HG03097 (cell line): ENCODE results near the gene RMDN2.

Experiments
- ATAC-seq: cut with Tn5 transposase; IDR thresholded peaks from one replicate; pipeline ENCODE4 v1.9.1; 2021; ENCODE audit not compliant: unreplicated experiment, low FRiP score

Gene RMDN2

GRCh38 chr2:37896319-37896718 is 28.8 kb upstream of the RMDN2 start:
- ATAC-seq, result no peak

- no peak for ATAC-seq
Measured at GRCh38 chr2:37897511-37897910, 27.6 kb upstream of the RMDN2 start.

GRCh38 chr2:37898448-37898847 is 26.6 kb upstream of the RMDN2 start:
- ATAC-seq, result no peak

GRCh38 chr2:37902991-37903390 is 22.1 kb upstream of the RMDN2 start:
- no peak for ATAC-seq

- ATAC-seq, result no peak
Measured at GRCh38 chr2:37904425-37904824, 20.7 kb upstream of the RMDN2 start.

- no peak for ATAC-seq
Measured at GRCh38 chr2:37904993-37905392, 20.1 kb upstream of the RMDN2 start.

GRCh38 chr2:37906131-37906530 is 19.0 kb upstream of the RMDN2 start:
- no peak for ATAC-seq

- ATAC-seq, result no peak
Measured at GRCh38 chr2:37907501-37908225, 17.4 kb upstream of the RMDN2 start.

GRCh38 chr2:37911296-37911873 is 13.7 kb upstream of the RMDN2 start:
- no peak for ATAC-seq

- no peak for ATAC-seq
Measured at GRCh38 chr2:37912056-37912455, 13.0 kb upstream of the RMDN2 start.

GRCh38 chr2:37912616-37913015 is 12.5 kb upstream of the RMDN2 start:
- ATAC-seq, result no peak

GRCh38 chr2:37914340-37914739 is 10.7 kb upstream of the RMDN2 start:
- ATAC-seq, result no peak

- ATAC-seq, result no peak
Measured at GRCh38 chr2:37915773-37916172, 9.3 kb upstream of the RMDN2 start.

GRCh38 chr2:37916512-37917082 is 8.5 kb upstream of the RMDN2 start:
- no peak for ATAC-seq

- no peak for ATAC-seq
Measured at GRCh38 chr2:37917281-37918228, 7.5 kb upstream of the RMDN2 start.

- no peak for ATAC-seq
Measured at GRCh38 chr2:37918742-37919186, 6.3 kb upstream of the RMDN2 start.

- ATAC-seq, result no peak
Measured at GRCh38 chr2:37919631-37920032, 5.5 kb upstream of the RMDN2 start.

- ATAC-seq, result no peak
Measured at GRCh38 chr2:37920570-37920969, 4.5 kb upstream of the RMDN2 start.

GRCh38 chr2:37921781-37922180 is 3.3 kb upstream of the RMDN2 start:
- no peak for ATAC-seq

GRCh38 chr2:37923308-37924055 is 1.6 kb upstream of the RMDN2 start:
- ATAC-seq, result no peak
